OCI-M1 (cell line): ENCODE measurements around the gene TMOD1.

Experiments used
- DNase-seq: peaks from one replicate; lab custom pipeline; 2025; lab: John Stamatoyannopoulos, UW

TMOD1 gene

DNA sequence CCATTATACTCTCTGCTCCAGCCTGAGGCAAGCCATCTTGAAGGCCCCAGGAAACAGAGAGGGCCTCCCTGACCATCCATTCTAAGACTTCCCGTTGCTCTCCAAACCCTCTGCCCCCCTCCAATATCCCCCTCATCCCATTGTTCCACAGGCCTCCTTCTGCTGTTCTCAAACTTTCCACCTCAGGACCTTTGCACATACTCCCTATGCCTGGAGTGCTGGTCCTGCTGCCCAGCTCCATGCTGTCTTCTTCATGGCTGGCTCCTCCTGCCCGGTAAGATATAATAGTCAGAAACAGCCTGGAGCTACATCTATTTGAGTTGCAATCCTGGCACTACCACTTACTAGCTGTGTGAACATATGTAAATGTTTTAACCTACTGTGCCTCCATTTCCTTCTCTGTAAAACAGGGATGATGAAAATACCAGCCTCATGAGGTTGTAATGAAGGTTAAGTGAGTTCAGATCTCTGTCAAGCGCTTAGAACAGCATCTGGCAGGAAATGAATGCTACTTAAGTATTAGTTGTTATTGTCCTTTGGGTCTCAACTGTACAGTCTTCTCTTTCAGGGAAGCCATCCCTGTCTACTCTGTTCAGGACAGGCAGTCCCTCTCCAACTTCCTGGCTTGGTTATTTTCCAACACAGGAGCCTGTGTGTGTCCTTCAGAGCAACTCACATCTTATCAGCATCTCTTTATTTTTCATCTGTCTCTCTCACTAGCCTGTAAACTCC, 45.8 kb downstream of the TMOD1 start:
- DNase-seq = no peak

GRCh38 chr9:97548379-97548778, 46.9 kb downstream of the TMOD1 start:
- no peak for DNase-seq

DNA sequence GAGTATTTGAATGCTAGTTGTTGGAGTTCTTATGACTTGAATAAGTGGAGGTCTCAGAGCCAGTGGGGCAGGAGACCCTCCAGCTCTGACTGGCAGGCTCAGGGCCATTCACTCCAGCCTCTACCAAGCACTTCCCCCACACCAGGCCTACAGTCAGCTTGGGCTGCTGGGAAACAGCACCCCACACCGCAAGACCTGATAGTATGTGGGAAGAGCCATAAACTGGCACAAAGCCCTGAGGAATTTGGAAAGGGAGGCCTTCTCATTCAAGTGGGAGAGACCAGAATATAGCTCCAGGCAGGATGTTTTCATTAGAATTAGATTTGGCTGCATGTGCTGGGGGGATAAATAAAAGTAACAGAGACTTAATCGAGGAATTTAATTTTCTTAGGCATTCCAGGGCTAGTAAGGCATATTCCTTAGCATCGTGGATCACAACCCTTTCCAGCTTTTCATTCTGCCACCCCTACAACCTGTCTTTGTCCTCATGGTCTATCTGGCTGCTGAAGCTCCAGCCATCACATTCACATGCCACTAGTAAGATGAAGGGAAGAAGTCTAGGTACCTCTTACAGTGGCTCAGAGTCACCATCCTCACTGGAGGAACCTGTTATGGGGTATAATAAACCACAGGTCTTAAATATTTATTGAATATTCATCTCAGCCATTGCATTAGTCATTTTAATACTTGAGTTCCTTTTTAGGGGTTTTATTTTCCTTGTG, 47.5 kb downstream of the TMOD1 start:
- DNase-seq = no peak

DNA sequence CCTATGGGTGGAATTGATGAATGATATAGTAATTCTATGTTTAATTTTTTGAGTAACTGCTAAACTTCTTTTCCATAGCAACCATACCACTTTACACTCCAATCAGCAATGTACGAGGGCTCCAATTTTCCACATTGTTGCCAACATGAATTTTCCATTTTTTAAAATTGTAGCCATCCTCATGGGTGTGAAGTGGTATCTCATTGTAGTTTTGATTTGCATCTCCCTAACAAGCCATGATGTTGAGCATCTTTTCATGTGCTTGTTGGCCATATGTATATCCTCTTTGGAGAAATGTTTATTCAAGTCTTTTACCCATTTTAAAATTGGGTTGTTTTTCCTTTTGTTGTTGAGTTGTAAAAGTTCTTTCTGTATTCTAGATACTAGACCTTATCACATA, 48.9 kb downstream of the TMOD1 start:
- DNase-seq = no peak

GRCh38 chr9:97551308-97551707, 49.8 kb downstream of the TMOD1 start:
- DNase-seq = no peak

DNA sequence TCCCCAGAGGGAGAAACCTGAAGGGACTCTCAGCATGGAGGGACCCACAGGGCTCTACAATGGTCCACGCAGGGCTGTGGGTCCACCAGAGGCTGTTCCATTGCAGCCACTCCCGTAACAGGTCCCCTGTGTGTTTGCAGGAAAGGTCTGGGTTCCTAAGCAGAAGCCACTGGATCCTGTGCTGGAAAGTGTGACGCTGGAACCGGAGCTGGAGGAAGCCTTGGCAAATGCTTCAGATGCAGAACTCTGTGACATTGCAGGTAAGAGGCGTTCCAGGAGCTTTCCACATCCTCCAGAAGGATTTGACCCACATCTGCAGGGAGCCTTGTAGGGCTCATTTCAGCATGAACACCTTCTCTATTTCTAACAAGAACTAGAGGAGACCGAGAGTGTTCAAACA, 51.7 kb downstream of the TMOD1 start:
- no peak for DNase-seq

DNA sequence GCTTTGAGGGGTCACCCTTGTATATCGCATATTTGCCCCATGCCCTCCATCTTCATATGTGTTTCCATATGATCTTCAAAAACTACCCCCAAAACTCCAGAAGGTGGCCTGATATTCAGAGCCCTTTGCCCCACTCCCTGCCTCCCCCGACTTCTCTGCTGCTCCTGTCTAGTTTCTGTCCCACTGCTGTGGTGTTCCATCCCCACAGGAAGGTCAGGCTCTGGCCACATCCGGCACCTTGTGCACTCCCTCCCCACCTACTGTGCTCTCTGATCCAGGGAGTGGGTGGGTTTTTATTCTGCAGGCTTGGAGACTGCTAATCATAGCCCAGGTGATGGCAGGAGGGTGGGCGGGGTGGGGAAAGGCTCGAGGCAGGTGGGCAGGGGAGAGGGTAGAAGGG, 52.4 kb downstream of the TMOD1 start:
- DNase-seq = no peak

- DNase-seq = no peak
Measured at GRCh38 chr9:97554566-97555075, 53.2 kb downstream of the TMOD1 start.

DNA sequence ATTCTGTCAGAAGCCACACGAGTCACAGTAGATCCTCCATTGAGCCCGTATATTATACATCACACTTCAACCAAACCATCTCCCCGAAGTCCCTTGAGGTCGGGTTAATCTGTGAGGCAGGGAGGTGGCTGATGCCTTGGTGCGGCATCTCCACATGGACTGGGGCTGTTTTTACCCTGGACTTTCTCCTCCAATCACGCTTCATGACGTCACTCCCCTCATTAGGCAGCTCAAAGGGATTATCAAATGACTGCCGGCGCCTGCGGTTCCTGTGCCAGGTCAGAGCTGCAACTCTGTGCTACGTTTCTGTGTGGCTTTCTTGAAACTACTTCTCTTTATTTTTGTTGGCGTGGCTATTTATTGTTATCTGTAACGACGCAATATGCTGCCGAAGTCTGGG, 53.7 kb downstream of the TMOD1 start:
- no peak for DNase-seq

- no peak for DNase-seq
Measured at GRCh38 chr9:97556036-97556720, 54.7 kb downstream of the TMOD1 start.

- DNase-seq = no peak
Measured at GRCh38 chr9:97556721-97557605, 55.5 kb downstream of the TMOD1 start.

DNA sequence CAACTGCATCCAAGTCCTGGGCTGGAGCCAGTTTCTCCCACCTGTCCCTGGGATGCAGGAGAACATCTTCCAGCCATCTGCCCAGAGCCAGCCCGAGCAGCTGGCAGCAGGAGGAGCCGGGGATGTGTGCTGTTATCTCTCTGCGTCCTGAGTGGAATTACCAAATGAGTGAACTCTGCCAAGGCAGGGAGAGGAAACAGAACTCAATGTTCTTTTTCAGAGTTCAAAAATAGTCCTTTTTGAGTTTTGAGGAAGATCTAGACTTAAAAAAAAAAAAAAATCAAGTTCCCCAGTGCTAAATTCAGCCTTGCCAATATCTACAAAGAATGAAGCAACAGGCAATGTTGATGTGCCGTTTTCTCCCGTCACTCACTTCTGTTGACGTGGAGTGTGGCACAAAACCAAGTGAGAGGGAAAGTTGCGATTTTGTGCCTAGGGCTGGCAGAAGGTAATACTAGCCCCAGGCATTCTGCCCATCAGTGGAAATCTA, 56.2 kb downstream of the TMOD1 start:
- no peak for DNase-seq

DNA sequence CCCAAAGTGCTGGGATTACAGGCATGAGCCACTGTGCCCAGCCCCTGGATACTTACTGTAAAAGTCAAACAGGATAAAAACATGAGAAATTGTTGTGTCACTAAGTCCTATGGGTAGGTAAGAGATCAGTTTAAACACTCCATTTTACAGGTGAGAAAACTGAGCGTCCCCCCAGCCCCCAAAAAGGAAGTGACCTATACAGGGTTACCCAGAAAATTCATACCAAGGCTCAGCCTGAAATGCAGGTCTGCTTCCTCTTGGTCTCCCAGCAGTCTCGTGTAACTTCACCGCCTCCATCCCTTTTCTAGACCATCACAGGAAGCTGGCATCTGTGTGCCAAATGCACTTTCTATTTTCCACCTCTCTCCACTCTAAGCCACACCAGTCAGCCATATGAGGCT, 57.2 kb downstream of the TMOD1 start:
- DNase-seq = no peak

- no peak for DNase-seq
Measured at GRCh38 chr9:97559111-97559514, 57.6 kb downstream of the TMOD1 start.

DNA sequence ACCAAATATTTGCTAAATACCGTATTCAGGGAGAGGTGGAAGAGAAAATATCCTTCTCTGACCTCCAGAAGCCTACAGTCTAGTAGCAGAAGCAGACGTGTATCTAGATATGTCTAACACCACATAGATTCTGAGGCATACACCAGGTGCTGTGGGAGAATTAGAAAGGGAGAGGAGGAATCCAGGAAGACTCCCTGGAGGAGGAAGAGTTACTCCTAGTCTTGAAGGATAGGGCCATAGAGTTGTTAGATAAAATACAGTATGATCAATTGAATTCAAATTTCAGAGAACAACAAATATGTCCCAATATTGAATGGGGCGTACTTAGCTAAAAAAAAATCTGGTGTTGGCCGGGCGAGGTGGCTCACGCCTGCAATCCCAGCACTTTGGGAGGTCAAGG, 58.7 kb downstream of the TMOD1 start:
- DNase-seq = no peak

DNA sequence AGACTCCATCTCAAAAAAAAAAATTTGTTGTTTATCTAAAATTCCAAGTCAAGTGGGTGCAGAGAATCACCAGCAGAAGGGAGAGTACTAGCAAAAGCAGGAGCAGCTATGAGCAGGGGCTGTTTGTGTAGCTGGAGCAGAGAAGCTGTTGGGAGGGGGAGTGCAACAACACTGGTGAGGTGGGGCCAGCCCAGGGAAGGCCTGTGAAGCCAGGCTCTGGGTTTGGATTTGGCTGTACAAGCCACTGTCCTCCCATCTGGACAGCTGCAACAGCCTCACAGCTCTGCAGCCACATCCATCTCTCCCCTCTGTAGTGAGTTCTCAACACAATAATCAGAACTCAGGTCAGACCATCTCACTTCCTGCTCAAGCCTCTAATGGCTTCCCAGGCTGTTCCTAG, 59.4 kb downstream of the TMOD1 start:
- no peak for DNase-seq

- no peak for DNase-seq
Measured at GRCh38 chr9:97561501-97561900, 60.0 kb downstream of the TMOD1 start.

DNA sequence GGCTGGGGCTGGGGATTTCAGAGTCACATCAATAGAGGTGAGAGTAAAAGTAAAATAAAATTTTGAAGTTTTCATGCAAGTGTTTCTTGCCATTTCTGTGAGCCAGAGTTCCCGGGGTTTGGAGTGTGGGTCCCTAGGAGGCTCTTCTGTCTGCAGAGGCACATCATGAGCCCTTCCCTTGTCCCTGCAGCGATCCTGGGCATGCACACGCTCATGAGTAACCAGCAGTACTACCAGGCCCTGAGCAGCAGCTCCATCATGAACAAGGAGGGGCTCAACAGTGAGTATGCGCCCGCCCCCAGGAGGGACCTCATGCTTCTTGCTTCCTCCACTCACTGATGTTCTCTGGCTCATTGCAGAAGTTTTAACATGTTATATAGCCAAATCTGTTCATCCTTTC, 61.1 kb downstream of the TMOD1 start:
- no peak for DNase-seq

- no peak for DNase-seq
Measured at GRCh38 chr9:97563458-97564135, 62.1 kb downstream of the TMOD1 start.

GRCh38 chr9:97564291-97565175, 63.1 kb downstream of the TMOD1 start:
- DNase-seq = peak; percentile 55
